Prostate gland (tissue), 2 donors: ENCODE measurements around the gene CYP2A6.
A peak's percentile ranks its signal among the peaks of the same experiment; 100 is the strongest.

Experiments
- POLR2A ChIP-seq: fragments of 450-650 bp; IDR thresholded peaks from one replicate; pipeline ENCODE4 v1.6.1; 2016; ENCODE audit warnings: antibody characterized with exemption, mild to moderate bottlenecking
- POLR2AphosphoS5 ChIP-seq: sonication (generic); formaldehyde crosslinking; IDR thresholded peaks from one replicate; pipeline ENCODE4 v1.6.1; 2017; ENCODE audit warnings: antibody characterized with exemption
- TF ChIP-seq, protein P1 (sequence below), 4 experiments: fragments of 200-600 bp in 2 of 4; fragments of 450-650 bp in 2 of 4; sonication (generic) in 2 of 4; IDR thresholded peaks; 1 replicate in 3 of 4; 2 replicates in 1 of 4; pipeline ENCODE4 v1.5.1; 2016 to 2019; ENCODE audit warnings: antibody characterized with exemption in 4 of 4, mild to moderate bottlenecking in 2 of 4, moderate library complexity in 2 of 4

- TF ChIP-seq, protein P1, sequence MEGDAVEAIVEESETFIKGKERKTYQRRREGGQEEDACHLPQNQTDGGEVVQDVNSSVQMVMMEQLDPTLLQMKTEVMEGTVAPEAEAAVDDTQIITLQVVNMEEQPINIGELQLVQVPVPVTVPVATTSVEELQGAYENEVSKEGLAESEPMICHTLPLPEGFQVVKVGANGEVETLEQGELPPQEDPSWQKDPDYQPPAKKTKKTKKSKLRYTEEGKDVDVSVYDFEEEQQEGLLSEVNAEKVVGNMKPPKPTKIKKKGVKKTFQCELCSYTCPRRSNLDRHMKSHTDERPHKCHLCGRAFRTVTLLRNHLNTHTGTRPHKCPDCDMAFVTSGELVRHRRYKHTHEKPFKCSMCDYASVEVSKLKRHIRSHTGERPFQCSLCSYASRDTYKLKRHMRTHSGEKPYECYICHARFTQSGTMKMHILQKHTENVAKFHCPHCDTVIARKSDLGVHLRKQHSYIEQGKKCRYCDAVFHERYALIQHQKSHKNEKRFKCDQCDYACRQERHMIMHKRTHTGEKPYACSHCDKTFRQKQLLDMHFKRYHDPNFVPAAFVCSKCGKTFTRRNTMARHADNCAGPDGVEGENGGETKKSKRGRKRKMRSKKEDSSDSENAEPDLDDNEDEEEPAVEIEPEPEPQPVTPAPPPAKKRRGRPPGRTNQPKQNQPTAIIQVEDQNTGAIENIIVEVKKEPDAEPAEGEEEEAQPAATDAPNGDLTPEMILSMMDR (IDR thresholded peaks at IDR 0.05) = peak in 1 of 4 experiments; percentile 28
- TF ChIP-seq POLR2AphosphoS5 = peak; percentile 25
- peak; percentile 47 for TF ChIP-seq POLR2A
Observed at GRCh38 chr19:40810649-40811408, 39.4 kb downstream of the CYP2A6 start.
